SK-N-SH (cell line): ENCODE data around the gene KIF16B. TPM values are rescaled to one million over a fixed set of nuclear protein-coding genes. Genes with fewer than 3 reads are reported as not detected.

ENCODE experiments used
- CTCF ChIA-PET: fragments of 300-600, 350-600 bp; formaldehyde crosslinking; extraction: SDS; loops from one replicate; lab custom pipeline; 2021; lab: Yijun Ruan, JAX
- POLR2A ChIA-PET: fragments of 350-600 bp; sonication (Branson Sonifier 250); formaldehyde crosslinking; extraction: SDS; loops from one replicate; lab custom pipeline; 2020; ENCODE audit warnings: antibody characterized with exemption, inconsistent platforms; lab: Yijun Ruan, JAX
- DNase-seq: peaks from one replicate; pipeline ENCODE4 v3.0.0; 2012
- H2AFZ ChIP-seq: fragments of 200-600 bp; sonication (generic); 2 replicates; pipeline ENCODE4 v1.8.1; 2016; ENCODE audit warnings: antibody characterized with exemption, mild to moderate bottlenecking, low read depth
- H3F3A ChIP-seq: fragments of 200-600 bp; sonication (generic); replicated peaks from 2 replicates; pipeline ENCODE3; 2016; ENCODE audit warnings: antibody characterized with exemption, mild to moderate bottlenecking; ENCODE audit not compliant: insufficient read depth
- H3K27ac ChIP-seq, 2 experiments: fragments of 200-500 bp in 1 of 2; fragments of 200-600 bp in 1 of 2; sonication (Bioruptor generic) in 1 of 2; sonication (generic), shearing (Covaris generic) in 1 of 2; 2 replicates each; pipeline versions ENCODE4 v1.5.1 to v1.6.1; 2014 to 2016; ENCODE audit warnings: low read depth in 2 of 2, inconsistent platforms in 1 of 2, low read length in 1 of 2, mild to moderate bottlenecking in 1 of 2, mixed read lengths in 1 of 2
- H3K27me3 ChIP-seq: fragments of 200-600 bp; sonication (generic), shearing (Covaris generic); 2 replicates; pipeline ENCODE4 v1.6.1; 2016; ENCODE audit warnings: mixed run types; ENCODE audit not compliant: insufficient read depth
- H3K36me3 ChIP-seq, 2 experiments: fragments of 200-500 bp in 1 of 2; fragments of 200-600 bp in 1 of 2; sonication (Bioruptor generic) in 1 of 2; sonication (generic) in 1 of 2; replicated peaks in 1 of 2; 2 replicates each; pipeline versions ENCODE3 to v1.5.1; 2014 to 2016; ENCODE audit warnings: low read length in 1 of 2, mild to moderate bottlenecking in 1 of 2; ENCODE audit not compliant: insufficient read depth in 2 of 2, control insufficient read depth in 1 of 2
- H3K4me1 ChIP-seq, 2 experiments: fragments of 200-500 bp in 1 of 2; fragments of 200-600 bp in 1 of 2; sonication (Bioruptor generic) in 1 of 2; sonication (generic), shearing (Covaris generic) in 1 of 2; 2 replicates each; pipeline versions ENCODE4 v1.5.1 to v1.6.1; 2014 to 2016; ENCODE audit warnings: low read depth in 1 of 2, low read length in 1 of 2, mixed run types in 1 of 2; ENCODE audit not compliant: insufficient read depth in 2 of 2, control insufficient read depth in 1 of 2
- H3K4me2 ChIP-seq: fragments of 200-600 bp; sonication (generic), shearing (Covaris generic); 2 replicates; pipeline ENCODE4 v1.6.1; 2017; ENCODE audit warnings: mixed run types
- H3K4me3 ChIP-seq, 2 experiments: fragments of 200-500 bp in 1 of 2; fragments of 200-600 bp in 1 of 2; sonication (Bioruptor generic) in 1 of 2; sonication (generic), shearing (Covaris generic) in 1 of 2; 2 replicates each; pipeline versions ENCODE4 v1.5.1 to v1.8.1; 2014 to 2016; ENCODE audit warnings: low read depth in 2 of 2, inconsistent platforms in 1 of 2, low read length in 1 of 2, mild to moderate bottlenecking in 1 of 2, mixed read lengths in 1 of 2, moderate library complexity in 1 of 2
- H3K79me2 ChIP-seq: fragments of 200-600 bp; sonication (generic); 2 replicates; pipeline ENCODE4 v1.8.1; 2017; ENCODE audit warnings: mild to moderate bottlenecking; ENCODE audit not compliant: insufficient read depth
- H3K9ac ChIP-seq: fragments of 200-600 bp; sonication (generic); 2 replicates; pipeline ENCODE4 v1.6.1; 2017; ENCODE audit warnings: mixed run types
- H3K9me2 ChIP-seq: fragments of 200-600 bp; sonication (generic); 2 replicates; pipeline ENCODE4 v1.6.1; 2017; ENCODE audit warnings: mixed run types
- H3K9me3 ChIP-seq: fragments of 200-600 bp; sonication (generic); 2 replicates; pipeline ENCODE4 v1.6.1; 2017; ENCODE audit warnings: mixed run types, mild to moderate bottlenecking, moderate library complexity
- H4K20me1 ChIP-seq: fragments of 200-600 bp; sonication (generic); 2 replicates; pipeline ENCODE4 v1.6.1; 2017; ENCODE audit warnings: mild to moderate bottlenecking, mixed run types; ENCODE audit not compliant: insufficient read depth
- CTCF ChIP-seq: fragments of 200-600 bp; sonication (generic); IDR thresholded peaks from 2 replicates; pipeline ENCODE4 v1.6.1; 2017; ENCODE audit warnings: antibody characterized with exemption, mild to moderate bottlenecking, moderate library complexity
- ELF1 ChIP-seq: IDR thresholded peaks from 2 replicates; pipeline ENCODE4 v1.4.0; 2012
- MXI1 ChIP-seq: IDR thresholded peaks from 2 replicates; pipeline ENCODE4 v1.6.1; 2012; ENCODE audit warnings: mild to moderate bottlenecking, low read depth, low read length, improper control_type of control experiment
- PBX3 ChIP-seq: IDR thresholded peaks from 2 replicates; pipeline ENCODE4; 2012
- RCOR1 ChIP-seq: fragments of 150-350 bp; IDR thresholded peaks from 2 replicates; pipeline ENCODE4 v1.6.1; 2017; ENCODE audit warnings: antibody characterized with exemption, low read length
- USF1 ChIP-seq: IDR thresholded peaks from 2 replicates; pipeline ENCODE4 v1.4.0; 2012; ENCODE audit warnings: low read depth, borderline replicate concordance
- WGBS: methylation state at CpG from one replicate; pipeline ENCODE4 v1.1.6; 2017; ENCODE audit warnings: low lambda C conversion rate; 5-methylcytosine and 5-hydroxymethylcytosine counted together
- polyA plus RNA-seq, 3 experiments: library from polyadenylated mRNA; depleted of rRNA; stranded (reverse); fragments of >200 nt; gene quantifications; 2 replicates each; pipeline ENCODE4 v1.2.3, GENCODE V29; 2012

Gene KIF16B
- polyA plus RNA-seq, 1 of the 3 experiments (the other 2 are of a cell fraction) = 3.3 TPM

GRCh38 chr20:16576219-16576618 is 3.0 kb upstream of the KIF16B start:
- CTCF ChIA-PET = no interaction called here
- no peak overlapping the region for H3K4me3 ChIP-seq
- no peaks in the 10 kb centered on the region for H3K27me3 ChIP-seq
- no peaks in the 10 kb centered on the region for H3K9me3 ChIP-seq
- WGBS = 97% methylated on average over 8 of the region's 8 CpGs
- H3K9ac ChIP-seq = no peak overlapping the region
- peaks cover 4% of the 10 kb centered on the region for H3F3A ChIP-seq
- peaks cover 0 to 28% of the 10 kb centered on the region in 2 experiments; a peak in 2 of 4 replicates for H3K4me1 ChIP-seq
- no peak overlapping the region for H3K4me2 ChIP-seq
- no peaks in the 10 kb centered on the region for H3K79me2 ChIP-seq
- no peak overlapping the region for H2AFZ ChIP-seq
- no peaks in the 10 kb centered on the region for H3K36me3 ChIP-seq
- H3K27ac ChIP-seq = no peak overlapping the region
- POLR2A ChIA-PET = no interaction called here
- H3K9me2 ChIP-seq = no peaks in the 10 kb centered on the region
- TF ChIP-seq CTCF (no peak), ELF1 (no peak)
- H4K20me1 ChIP-seq = no peaks in the 10 kb centered on the region
- no peak for DNase-seq

- peak overlapping the region; percentile 54 to 62 for H3K4me3 ChIP-seq
- TF ChIP-seq USF1 = no peak
- TF ChIP-seq PBX3 = no peak
- TF ChIP-seq RCOR1 = no peak
- 0 out of 2 replicates have a peak, but pooled peaks have one; percentile 6 for TF ChIP-seq MXI1
- TF ChIP-seq, all 33 proteins: peak for 1
- ChIA-PET POLR2A (interaction anchor here (1.1 kb wide), 1 partner anchor 73 kb away, joined by 3 read pairs; no protein-coding TSS in a partner anchor), CTCF (interaction anchor here (1.2 to 1.3 kb wide), 2 partner anchors 9 to 15 kb away, joined by 3 to 5 read pairs; no protein-coding TSS in a partner anchor)
- no peaks in the 10 kb centered on the region for H4K20me1 ChIP-seq
- 73% methylated on average over 18 of the region's 18 CpGs for WGBS
- peak overlapping the region; percentile 35; the same call in 1 of the 2 replicates for H3K9ac ChIP-seq
- no peaks in the 10 kb centered on the region for H3K36me3 ChIP-seq
- H3K27me3 ChIP-seq = no peaks in the 10 kb centered on the region
- H3F3A ChIP-seq = peaks cover 4% of the 10 kb centered on the region
- peak overlapping the region; percentile 94 for H2AFZ ChIP-seq
- H3K9me2 ChIP-seq = no peaks in the 10 kb centered on the region
- DNase-seq = no peak
- H3K27ac ChIP-seq = peak overlapping the region; percentile 8 to 62; a peak in 3 of 4 replicates
- peaks cover 0 to 28% of the 10 kb centered on the region in 2 experiments; a peak in 2 of 4 replicates for H3K4me1 ChIP-seq
- no peaks in the 10 kb centered on the region for H3K79me2 ChIP-seq
- H3K4me2 ChIP-seq = peak overlapping the region; percentile 87
- no peaks in the 10 kb centered on the region for H3K9me3 ChIP-seq
These were observed 2.3 kb upstream of the KIF16B start for GRCh38 chr20:16575390-16576140.
